Small intestine (tissue), 7 donors: ENCODE results near the gene PRMT3. TPM values are rescaled to one million over a fixed set of nuclear protein-coding genes. Genes with fewer than 3 reads are reported as not detected.
"Not testable (repeated sequence)": the region's sequence is repeated elsewhere in the genome, so short reads cannot be mapped to it uniquely, and the experiment has no call there.

ENCODE experiments used
- DNase-seq, 2 donors: peaks; one replicate each; pipeline versions ENCODE4 v3.0.0 to v3.0.0-alpha.2; 2013
- FAIRE-seq: peaks from 2 replicates; lab custom pipeline; 2012; peaks lifted over from hg19 to GRCh38; lab: Jason Lieb, UNC
- H3K27ac ChIP-seq, 3 donors: one replicate each; pipeline ENCODE4 v1.5.1; 2013; ENCODE audit warnings: low read length in 2 of 3, mild to moderate bottlenecking in 2 of 3, control low read depth in 1 of 3, inconsistent platforms in 1 of 3, low read depth in 1 of 3, moderate library complexity in 1 of 3
- H3K27me3 ChIP-seq, 3 donors: one replicate each; pipeline ENCODE4 v1.6.1; 2013; ENCODE audit warnings: low read length in 3 of 3, inconsistent platforms in 1 of 3; ENCODE audit not compliant: control insufficient read depth in 3 of 3, insufficient read depth in 3 of 3
- H3K36me3 ChIP-seq, 3 donors: one replicate each; pipeline ENCODE4 v1.6.1; 2013; ENCODE audit warnings: low read length in 3 of 3, inconsistent platforms in 1 of 3, low read depth in 1 of 3, mild to moderate bottlenecking in 1 of 3, moderate library complexity in 1 of 3; ENCODE audit not compliant: control insufficient read depth in 3 of 3, insufficient read depth in 2 of 3
- H3K4me1 ChIP-seq, 3 donors: one replicate each; pipeline ENCODE4 v1.6.1; 2013; ENCODE audit warnings: low read length in 2 of 3, inconsistent platforms in 1 of 3, low read depth in 1 of 3, mild to moderate bottlenecking in 1 of 3, moderate library complexity in 1 of 3; ENCODE audit not compliant: control insufficient read depth in 3 of 3, insufficient read depth in 2 of 3
- H3K4me3 ChIP-seq, 3 donors: one replicate each; pipeline ENCODE4 v1.5.1; 2013; ENCODE audit warnings: low read length in 3 of 3, control low read depth in 1 of 3, inconsistent platforms in 1 of 3, low read depth in 1 of 3, mild to moderate bottlenecking in 1 of 3, moderate library complexity in 1 of 3
- H3K9me3 ChIP-seq, 2 donors: one replicate each; pipeline ENCODE4 v1.6.1; 2013; ENCODE audit warnings: low read depth in 1 of 2, low read length in 1 of 2; ENCODE audit not compliant: control insufficient read depth in 2 of 2, insufficient read depth in 1 of 2
- WGBS, 3 donors: extraction: QIAGEN DNeasy Blood & Tissue Kit; methylation state at CpG; one replicate each; pipeline ENCODE4 v1.1.7; 2013; 5-methylcytosine and 5-hydroxymethylcytosine counted together
- polyA plus RNA-seq, 4 donors: library from polyadenylated mRNA; stranded (reverse) in 3 of 4; unstranded in 1 of 4; fragments of 200-250 nt in 3 of 4; fragments of 120-200 nt in 1 of 4; gene quantifications; one replicate each; pipeline versions ENCODE4 v1.2.1 to v1.2.3, GENCODE V29; 2013
- donor health status: healthy with polysubstance abuse.
- donor health status: control.
- donor health status: control.
- donor health status: Bipolar disorder and iron deficiency.
- donor health status: healthy.

PRMT3 gene
- polyA plus RNA-seq, 4 donors = 9.2 to 14.3 (median 10.0) TPM

DNA sequence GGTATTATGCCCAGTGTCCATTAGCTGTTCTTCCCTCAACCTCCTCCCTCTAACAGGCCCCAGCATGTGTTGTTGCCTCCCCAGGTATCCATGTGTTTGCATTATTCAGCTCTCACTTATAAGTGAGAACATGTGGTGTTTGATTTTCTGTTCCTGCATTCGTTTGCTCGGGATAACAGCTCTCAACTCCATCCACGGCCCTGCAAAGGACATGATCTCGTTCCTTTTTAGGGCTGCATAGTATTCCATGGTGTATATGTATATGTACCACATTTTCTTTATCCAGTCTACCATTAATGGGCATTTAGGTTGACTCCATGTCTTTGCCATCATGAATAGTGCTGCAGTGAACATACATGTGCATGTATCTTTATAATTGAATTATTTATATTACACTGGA is 82.8 kb downstream of the PRMT3 start:
- WGBS, 3 donors = 96 to 97% (median 96%) methylated on average over 4 of the region's 4 CpGs
- Histone ChIP-seq H3K9me3 (peaks cover 0 to 3% of the 10 kb centered on the region in 2 donors), H3K36me3 (peaks cover 0 to 5% (median 3%) of the 10 kb centered on the region in 3 donors), H3K27me3 (no peaks in the 10 kb centered on the region), H3K27ac (no peak overlapping the region), H3K4me1 (no peaks in the 10 kb centered on the region), H3K4me3 (no peak overlapping the region)
- DNase-seq (no peak), FAIRE-seq (no peak)

DNA sequence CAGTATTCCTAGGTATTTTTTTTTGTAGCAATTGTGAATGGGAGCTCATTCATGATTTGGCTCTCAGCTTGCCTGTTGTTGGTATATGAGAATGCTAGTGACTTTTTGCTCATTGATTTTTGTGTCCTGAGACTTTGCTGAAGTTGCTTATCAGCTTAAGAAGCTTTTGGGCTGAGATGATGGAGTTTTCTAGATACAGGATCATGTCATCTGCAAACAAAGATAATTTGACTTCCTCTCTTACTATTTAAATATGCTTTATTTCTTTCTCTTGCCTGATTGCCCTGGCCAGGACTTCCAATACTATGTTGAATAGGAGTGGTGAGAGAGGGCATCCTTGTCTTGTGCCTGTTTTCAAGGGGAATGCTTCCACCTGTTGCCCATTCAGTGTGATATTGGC is 84.4 kb downstream of the PRMT3 start:
- H3K9me3 ChIP-seq, H3K4me3 ChIP-seq, H3K27ac ChIP-seq, H3K27me3 ChIP-seq, DNase-seq, FAIRE-seq, H3K4me1 ChIP-seq: not testable (repeated sequence)
- peaks cover 0 to 10% (median 3%) of the 10 kb centered on the region in 3 donors for H3K36me3 ChIP-seq

DNA sequence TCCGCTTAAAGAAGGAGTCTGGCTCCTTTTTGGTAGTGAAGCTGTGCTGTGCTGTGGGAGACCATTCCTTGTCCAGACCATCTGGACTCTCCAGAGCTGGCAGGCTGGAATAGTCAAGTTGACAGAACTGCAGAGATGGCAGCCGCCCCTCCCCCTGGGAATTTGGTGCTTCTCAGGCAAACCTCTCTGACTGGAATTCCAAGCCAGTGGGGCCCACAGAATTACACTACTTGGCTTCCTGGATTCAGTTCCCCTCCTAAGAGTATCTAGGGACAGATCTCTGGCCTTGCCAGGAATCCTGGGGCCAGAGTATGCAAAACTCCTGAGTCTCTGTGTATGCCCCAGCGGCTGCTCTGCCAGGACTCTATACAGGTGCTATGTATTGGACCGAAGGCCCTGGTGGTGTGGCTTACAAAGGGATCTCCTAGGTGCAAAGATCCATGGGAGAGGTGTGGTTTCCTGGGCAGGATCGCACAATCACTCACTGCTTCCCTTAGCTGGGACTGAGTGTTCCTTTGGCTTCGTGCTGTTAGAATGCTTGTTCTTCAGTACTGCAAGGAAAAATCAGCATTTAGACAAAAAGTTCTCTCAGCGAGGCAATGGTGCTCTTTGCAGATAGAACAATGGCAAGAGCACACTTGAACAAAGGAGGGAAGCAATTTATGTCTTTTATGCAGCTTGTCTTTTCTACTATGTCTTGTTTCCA is 86.8 kb downstream of the PRMT3 start:
- Histone ChIP-seq H3K4me1 (no peaks in the 10 kb centered on the region), H3K36me3 (peaks cover 0 to 12% (median 3%) of the 10 kb centered on the region in 3 donors), H3K4me3 (no peak overlapping the region), H3K27ac (no peak overlapping the region), H3K27me3 (no peaks in the 10 kb centered on the region), H3K9me3 (peaks cover 0 to 3% of the 10 kb centered on the region in 2 donors)
- WGBS, 3 donors = 78 to 87% (median 83%) methylated on average over 7 of the region's 7 CpGs
- DNase-seq = peak; percentile 10 to 57
- no peak for FAIRE-seq

DNA sequence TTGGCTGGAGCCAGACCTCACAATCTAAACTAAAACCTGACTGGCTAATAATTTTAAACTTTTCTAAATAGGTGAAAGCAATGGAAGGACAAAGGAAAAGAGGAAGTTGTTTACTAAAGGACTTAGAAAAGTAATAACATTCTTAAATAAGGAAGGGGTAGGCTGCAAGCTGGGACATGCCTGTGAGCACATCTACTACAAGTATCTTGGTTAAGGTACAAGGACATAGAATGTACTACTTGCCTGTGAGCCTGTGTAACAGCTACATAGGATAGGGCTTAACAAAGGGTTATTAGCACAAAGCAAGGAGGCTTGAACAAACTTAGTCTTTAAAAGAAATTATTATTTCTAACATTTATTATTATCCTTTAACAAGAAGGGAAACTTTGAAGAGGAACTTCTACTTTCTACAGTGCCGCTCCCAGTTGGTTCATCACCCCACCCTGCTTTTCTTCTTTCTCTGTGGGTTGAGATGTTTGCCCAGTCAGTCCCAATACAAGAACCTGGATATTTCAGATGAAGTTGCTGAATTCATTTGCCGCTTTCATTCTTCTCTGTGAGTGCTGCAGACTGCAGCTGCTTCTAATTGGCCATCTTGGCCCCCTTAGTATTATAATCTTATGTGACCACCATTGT is 87.5 kb downstream of the PRMT3 start:
- H3K4me3 ChIP-seq = no peak overlapping the region
- FAIRE-seq (no peak), DNase-seq (no peak)
- no peaks in the 10 kb centered on the region for H3K27me3 ChIP-seq
- H3K4me1 ChIP-seq = no peaks in the 10 kb centered on the region
- peaks cover 0 to 12% (median 3%) of the 10 kb centered on the region in 3 donors for H3K36me3 ChIP-seq
- 92 to 95% (median 93%) methylated on average over 2 of the region's 2 CpGs for WGBS, 3 donors
- no peak overlapping the region for H3K27ac ChIP-seq
- peaks cover 0 to 3% of the 10 kb centered on the region in 2 donors for H3K9me3 ChIP-seq

DNA sequence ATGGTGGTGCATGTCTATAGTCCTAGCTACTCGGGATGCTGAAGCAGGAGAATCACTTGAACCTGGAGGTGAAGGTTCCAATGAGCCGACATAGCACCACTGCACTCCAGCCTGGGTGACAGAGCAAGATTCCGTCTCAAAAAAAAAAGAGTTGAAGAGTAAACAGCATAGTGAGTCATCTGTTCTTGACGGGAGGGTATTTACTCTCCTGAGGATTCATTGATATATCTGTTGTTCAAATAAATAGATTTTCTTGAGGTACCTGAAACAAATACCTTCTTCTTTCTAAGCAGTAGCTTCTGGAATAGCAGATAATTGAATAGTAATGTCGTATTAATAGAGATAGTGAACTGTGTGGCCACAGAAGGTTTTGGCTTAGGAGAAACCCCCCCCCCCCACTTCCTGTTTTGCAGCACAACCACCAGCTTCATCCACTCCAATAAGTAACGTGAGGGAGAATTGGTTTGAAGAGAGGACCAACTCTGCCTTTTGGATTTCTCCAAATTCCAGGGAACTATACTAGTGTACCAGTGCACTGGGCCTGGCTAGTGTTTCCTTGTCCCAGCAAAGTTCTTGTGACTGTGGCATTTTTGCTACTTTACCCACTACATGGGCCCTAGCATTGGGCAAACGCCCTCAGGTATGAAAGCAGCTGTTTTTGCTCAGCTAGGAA is 90.0 kb downstream of the PRMT3 start:
- H3K9me3 ChIP-seq = no peaks in the 10 kb centered on the region
- H3K4me3 ChIP-seq = no peak overlapping the region
- WGBS, 3 donors = 73 to 79% (median 74%) methylated on average over 7 of the region's 7 CpGs
- DNase-seq (no peak), FAIRE-seq (no peak)
- H3K36me3 ChIP-seq = peaks cover 0 to 9% (median 0%) of the 10 kb centered on the region in 3 donors
- H3K4me1 ChIP-seq = no peaks in the 10 kb centered on the region
- no peak overlapping the region for H3K27ac ChIP-seq
- H3K27me3 ChIP-seq = no peaks in the 10 kb centered on the region

DNA sequence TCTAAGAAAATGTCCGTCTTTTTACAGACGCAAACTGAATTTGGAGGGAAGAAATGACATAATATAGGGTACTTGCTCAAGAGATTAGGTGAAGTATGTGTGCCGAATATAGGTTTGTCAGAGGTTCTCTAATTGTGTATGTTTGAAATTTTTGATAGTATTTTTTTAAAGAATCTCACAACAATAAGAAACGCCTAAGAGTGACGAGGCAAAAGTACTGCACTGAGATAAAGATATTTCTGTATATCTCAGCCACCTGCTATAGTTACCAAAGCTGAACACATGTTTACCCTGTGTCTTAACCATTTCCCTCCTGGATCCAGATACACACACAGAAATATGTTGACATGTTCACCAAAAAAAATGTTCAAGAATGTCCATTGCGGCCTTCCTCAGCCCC is 92.0 kb downstream of the PRMT3 start:
- WGBS, 3 donors = 91 to 93% (median 92%) methylated on average over 6 of the region's 6 CpGs
- peaks cover 0 to 9% (median 0%) of the 10 kb centered on the region in 3 donors for H3K36me3 ChIP-seq
- H3K27ac ChIP-seq = no peak overlapping the region
- H3K4me3 ChIP-seq = no peak overlapping the region
- FAIRE-seq = no peak
- no peaks in the 10 kb centered on the region for H3K27me3 ChIP-seq
- H3K4me1 ChIP-seq = no peaks in the 10 kb centered on the region
- DNase-seq = no peak
- H3K9me3 ChIP-seq = no peaks in the 10 kb centered on the region

DNA sequence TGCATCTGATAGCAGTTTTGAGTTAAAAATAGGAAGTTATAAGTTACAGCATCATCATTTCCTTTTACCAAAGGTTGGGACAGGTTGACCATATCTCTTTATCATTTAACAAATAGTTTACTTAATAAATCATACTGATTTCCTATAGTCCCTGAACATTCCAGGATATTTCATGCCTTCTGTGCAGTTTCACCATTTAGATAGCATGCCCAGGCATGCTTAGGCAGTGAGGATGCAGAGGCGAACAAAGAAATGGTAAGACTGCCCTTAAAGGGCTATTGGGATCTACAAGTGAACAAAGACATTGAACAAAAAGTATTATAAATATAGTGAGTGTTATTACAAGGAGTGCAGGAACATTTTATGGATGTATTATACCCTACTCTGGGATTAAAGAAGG is 96.4 kb downstream of the PRMT3 start:
- no peak for DNase-seq
- Histone ChIP-seq H3K27ac (no peak overlapping the region), H3K9me3 (no peaks in the 10 kb centered on the region), H3K4me3 (no peak overlapping the region), H3K36me3 (peaks cover 0 to 2% (median 0%) of the 10 kb centered on the region in 3 donors), H3K27me3 (no peaks in the 10 kb centered on the region), H3K4me1 (no peaks in the 10 kb centered on the region)
- WGBS, 3 donors = 96 to 100% (median 100%) methylated on average over 1 of the region's 1 CpG
- no peak for FAIRE-seq

DNA sequence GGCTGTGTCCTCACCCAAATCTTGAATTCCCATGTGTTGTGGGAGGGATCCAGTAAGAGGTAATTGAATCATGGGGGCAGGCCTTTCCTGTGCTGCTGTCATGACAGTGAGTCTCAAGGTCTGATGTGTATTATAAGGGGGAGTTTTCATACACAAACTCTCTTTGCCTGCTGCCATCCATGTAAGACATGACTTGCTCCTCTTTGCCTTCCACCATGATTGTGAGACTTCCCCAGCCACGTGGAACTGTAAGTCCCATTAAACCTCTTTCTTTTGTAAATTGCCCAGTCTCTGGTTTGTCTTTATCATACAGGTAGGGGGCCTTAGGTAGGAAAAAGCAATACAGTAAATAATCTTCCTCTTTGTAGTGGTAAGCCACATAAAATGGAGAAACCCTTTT is 96.9 kb downstream of the PRMT3 start:
- not testable (repeated sequence) for H3K4me3 ChIP-seq, H3K36me3 ChIP-seq, FAIRE-seq, H3K27me3 ChIP-seq, H3K9me3 ChIP-seq, H3K27ac ChIP-seq, H3K4me1 ChIP-seq, DNase-seq
- 96 to 97% (median 96%) methylated on average over 1 of the region's 1 CpG for WGBS, 3 donors
